ENCODE measurements around the gene MRPL53. TPM values are rescaled to one million over a fixed set of nuclear protein-coding genes. Genes with fewer than 3 reads are reported as not detected.

MRPL53 gene
- total and polyA plus RNA-seq, 2 of the 13 experiments (the other 11 are each of a cell fraction or from before 2014, with no cell fraction given) = 34.3 to 51.9 TPM

DNA sequence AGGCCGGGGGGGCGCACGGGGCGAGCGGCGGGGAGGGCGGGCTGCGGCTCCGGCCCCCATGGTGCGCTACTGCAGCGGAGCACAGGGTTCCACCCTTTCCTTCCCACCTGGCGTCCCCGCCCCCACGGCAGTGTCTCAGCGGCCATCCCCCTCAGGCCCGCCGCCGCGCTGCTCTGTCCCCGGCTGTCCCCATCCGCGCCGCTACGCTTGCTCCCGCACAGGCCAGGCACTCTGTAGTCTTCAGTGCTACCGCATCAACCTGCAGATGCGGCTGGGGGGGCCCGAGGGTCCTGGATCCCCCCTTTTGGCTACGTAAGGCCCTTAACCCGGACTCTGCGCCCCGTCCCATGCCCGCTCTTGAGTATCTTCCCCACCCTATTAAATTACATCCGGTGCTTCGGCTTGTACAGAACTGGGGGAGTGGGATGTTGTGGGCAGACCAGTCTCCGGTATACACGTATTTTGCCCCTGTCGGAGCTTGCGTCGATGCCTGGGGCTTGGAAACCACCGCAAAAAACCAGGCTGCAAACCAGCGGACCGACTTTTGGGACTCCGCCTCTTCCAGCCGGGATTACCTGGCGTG is 14.8 kb downstream of the MRPL53 start (continued):
- TF ChIP-seq, protein P1, sequence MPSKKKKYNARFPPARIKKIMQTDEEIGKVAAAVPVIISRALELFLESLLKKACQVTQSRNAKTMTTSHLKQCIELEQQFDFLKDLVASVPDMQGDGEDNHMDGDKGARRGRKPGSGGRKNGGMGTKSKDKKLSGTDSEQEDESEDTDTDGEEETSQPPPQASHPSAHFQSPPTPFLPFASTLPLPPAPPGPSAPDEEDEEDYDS (CRISPR knock-in tag; IDR thresholded peaks at IDR 0.05) = no peak
- TF ChIP-seq ZNF557 (CRISPR knock-in tag; IDR thresholded peaks at IDR 0.05) = no peak
- no peak for TF ChIP-seq ISX (CRISPR knock-in tag; conservative IDR thresholded peaks at IDR 0.05)
- peak; percentile 87; the same call in 1 of the 2 replicates for TF ChIP-seq NFKB2 (CRISPR knock-in tag; IDR thresholded peaks at IDR 0.05; ENCODE audit: borderline replicate concordance)
- TF ChIP-seq NR1H2 (CRISPR knock-in tag; IDR thresholded peaks at IDR 0.05; ENCODE audit: borderline replicate concordance, low read depth) = no peak
- no peak; the same call in 1 of the 2 replicates for TF ChIP-seq ZNF784 (CRISPR knock-in tag; IDR thresholded peaks at IDR 0.05; ENCODE audit: borderline replicate concordance)
- TF ChIP-seq PBX2 (CRISPR knock-in tag; IDR thresholded peaks at IDR 0.05) = no peak
- peak; percentile 29; the same call in 1 of the 2 replicates for TF ChIP-seq SMAD3 (CRISPR knock-in tag; IDR thresholded peaks at IDR 0.05)
- TF ChIP-seq DNMT3B (CRISPR knock-in tag; conservative IDR thresholded peaks at IDR 0.05) = no peak
- TF ChIP-seq MAZ (IDR thresholded peaks at IDR 0.05; ENCODE audit: borderline replicate concordance, low read depth, low read length) = peak; percentile 3; the same call in 1 of the 2 replicates
- TF ChIP-seq MAZ (CRISPR knock-in tag; IDR thresholded peaks at IDR 0.05; ENCODE audit: low read depth) = no peak; the same call in 1 of the 2 replicates
- peak; percentile 56 for TF ChIP-seq HES4 (CRISPR knock-in tag; IDR thresholded peaks at IDR 0.05; ENCODE audit: borderline replicate concordance)
- TF ChIP-seq ZSCAN31 (CRISPR knock-in tag; IDR thresholded peaks at IDR 0.05; ENCODE audit: low read depth) = peak; percentile 75; the same call in 1 of the 2 replicates
- no peak for TF ChIP-seq NR2F6 (IDR thresholded peaks at IDR 0.05)
- TF ChIP-seq NR2F6 (CRISPR knock-in tag; IDR thresholded peaks at IDR 0.05) = no peak
- peak; percentile 7; the same call in 1 of the 2 replicates for TF ChIP-seq ZNF790 (CRISPR knock-in tag; IDR thresholded peaks at IDR 0.05; ENCODE audit: borderline replicate concordance)
- TF ChIP-seq ZNF225 (CRISPR knock-in tag; IDR thresholded peaks at IDR 0.05) = peak; percentile 82; the same call in 1 of the 2 replicates
- TF ChIP-seq, protein P2, sequence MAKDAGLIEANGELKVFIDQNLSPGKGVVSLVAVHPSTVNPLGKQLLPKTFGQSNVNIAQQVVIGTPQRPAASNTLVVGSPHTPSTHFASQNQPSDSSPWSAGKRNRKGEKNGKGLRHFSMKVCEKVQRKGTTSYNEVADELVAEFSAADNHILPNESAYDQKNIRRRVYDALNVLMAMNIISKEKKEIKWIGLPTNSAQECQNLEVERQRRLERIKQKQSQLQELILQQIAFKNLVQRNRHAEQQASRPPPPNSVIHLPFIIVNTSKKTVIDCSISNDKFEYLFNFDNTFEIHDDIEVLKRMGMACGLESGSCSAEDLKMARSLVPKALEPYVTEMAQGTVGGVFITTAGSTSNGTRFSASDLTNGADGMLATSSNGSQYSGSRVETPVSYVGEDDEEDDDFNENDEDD (CRISPR knock-in tag; IDR thresholded peaks at IDR 0.05; ENCODE audit: borderline replicate concordance) = 0 out of 2 replicates have a peak, but pooled peaks have one; percentile 15
- no peak for TF ChIP-seq RFX5 (IDR thresholded peaks at IDR 0.05; ENCODE audit: low read depth, low read length)
- TF ChIP-seq MED1 (CRISPR knock-in tag; IDR thresholded peaks at IDR 0.05) = peak; percentile 45; the same call in 1 of the 2 replicates
- TF ChIP-seq TEAD2 (CRISPR knock-in tag; IDR thresholded peaks at IDR 0.05) = no peak
- no peak for TF ChIP-seq ZNF644 (CRISPR knock-in tag; IDR thresholded peaks at IDR 0.05; ENCODE audit: low read depth)
- no peak for TF ChIP-seq RFX3 (CRISPR knock-in tag; IDR thresholded peaks at IDR 0.05)
- peak; percentile 54 for TF ChIP-seq ZNF574 (CRISPR knock-in tag; IDR thresholded peaks at IDR 0.05)
- no peak for TF ChIP-seq RFXAP (CRISPR knock-in tag; IDR thresholded peaks at IDR 0.05; ENCODE audit: borderline replicate concordance)
- peak; percentile 71; the same call in 1 of the 2 replicates for TF ChIP-seq ZNF343 (CRISPR knock-in tag; IDR thresholded peaks at IDR 0.05)

Data from HepG2 (cell line).